ENCODE results near the gene TSPAN7. TPM values are rescaled to one million over a fixed set of nuclear protein-coding genes. Genes with fewer than 3 reads are reported as not detected.

The TSPAN7 gene
- total RNA-seq, 1 experiment from 2014 or later = 3.5 TPM

DNA sequence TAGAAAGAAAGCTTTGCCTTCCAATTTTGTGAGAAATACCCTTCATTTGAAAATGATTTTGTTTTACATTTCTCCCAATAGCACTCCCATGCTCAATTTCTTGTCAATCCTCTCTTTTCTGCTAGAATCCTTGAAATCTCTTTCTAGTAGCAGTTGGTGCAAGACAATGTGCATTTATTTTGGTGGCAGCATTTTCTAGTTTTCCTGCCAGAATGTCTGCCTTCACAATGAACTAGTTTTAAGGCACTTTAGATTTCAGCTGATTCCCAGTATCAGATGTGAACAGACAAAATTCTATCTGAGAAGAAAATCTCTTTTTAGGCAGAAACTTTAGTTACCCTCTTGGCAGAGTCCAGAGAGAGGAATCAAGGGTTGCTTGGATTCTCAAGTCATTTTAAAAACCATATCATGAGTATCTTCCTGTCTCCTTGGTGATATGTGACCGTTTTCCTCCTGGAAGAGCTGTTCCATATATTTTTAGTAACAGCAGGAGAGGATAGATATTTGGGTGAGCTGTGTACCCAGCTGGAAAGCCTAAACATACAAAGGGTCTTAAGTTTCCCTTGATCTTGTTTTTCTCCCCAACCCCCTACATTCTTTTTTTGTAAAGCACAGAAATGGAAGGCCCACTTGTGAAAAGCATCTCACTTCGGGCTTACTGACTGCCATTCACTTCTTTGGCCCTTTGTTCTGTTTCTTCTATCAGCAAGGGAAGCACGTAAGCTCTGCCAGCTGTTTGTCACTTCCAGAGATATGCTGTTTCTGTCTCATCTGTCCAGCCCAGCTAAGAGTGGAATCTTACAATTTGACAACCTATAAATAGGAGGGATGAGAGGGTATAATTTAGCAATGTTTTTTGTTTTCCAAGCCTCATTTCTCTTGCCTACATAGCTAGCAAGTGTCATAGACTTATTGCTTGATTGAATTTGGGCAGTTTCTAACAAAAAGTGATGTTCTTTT, 38.7 kb downstream of the TSPAN7 start:
- Mint-ChIP-seq H3K9me3 (peaks cover 41 to 48% of the 10 kb centered on the region in 2 experiments), H3K4me3 (no peak overlapping the region), H3K36me3 (ENCODE audit: insufficient read depth in 1 of 3, low read depth in 3 of 3) (no peaks in the 10 kb centered on the region; a peak in 1 of 7 replicates), H3K27me3 (ENCODE audit: low read depth) (peaks cover 2% of the 10 kb centered on the region; the same call in 1 of the 2 replicates), H3K4me1 (peaks cover 0 to 4% of the 10 kb centered on the region in 2 experiments; a peak in 1 of 4 replicates), H3K27ac (no peak overlapping the region)
- Histone ChIP-seq H3K56ac (ENCODE audit: insufficient read length, low read depth, low read length) (no peak overlapping the region), H2BK12ac (ENCODE audit: insufficient read length, low read depth, low read length) (no peak overlapping the region), H4K91ac (ENCODE audit: insufficient read length, low read depth, low read length) (no peak overlapping the region), H3K27ac (ENCODE audit: insufficient read length, low read depth, low read length) (no peak overlapping the region), H3K4me1 (ENCODE audit: insufficient read depth, low read length) (no peaks in the 10 kb centered on the region), H3K4ac (ENCODE audit: low read depth, low read length) (no peak overlapping the region), H2BK15ac (ENCODE audit: low read depth, low read length) (no peak overlapping the region), H3K79me2 (ENCODE audit: insufficient read depth, low read length) (no peaks in the 10 kb centered on the region), H3K23me2 (ENCODE audit: insufficient read length, low read depth, low read length, poor library complexity, severe bottlenecking) (no peaks in the 10 kb centered on the region), H3K14ac (ENCODE audit: insufficient read depth, low read length) (no peak overlapping the region), H3K9me3 (ENCODE audit: control insufficient read depth, low read depth, low read length) (peaks cover 5% of the 10 kb centered on the region), H4K5ac (ENCODE audit: insufficient read length, low read depth, low read length) (no peak overlapping the region), H4K20me1 (ENCODE audit: control insufficient read depth, insufficient read depth, insufficient read length) (no peaks in the 10 kb centered on the region), H2BK120ac (ENCODE audit: low read depth, low read length, poor library complexity, severe bottlenecking) (no peak overlapping the region), H2BK5ac (ENCODE audit: insufficient read length, low read length) (no peak overlapping the region), H3T11ph (ENCODE audit: low read length) (no peak overlapping the region), H2AK5ac (ENCODE audit: insufficient read length, low read length) (no peak overlapping the region), H4K8ac (replicated peaks; ENCODE audit: insufficient read length, low read depth, low read length) (no peak overlapping the region), H2BK20ac (ENCODE audit: low read depth, low read length, poor library complexity, severe bottlenecking) (no peak overlapping the region), H3K79me1 (ENCODE audit: insufficient read depth, low read depth, low read length, poor library complexity, severe bottlenecking) (no peaks in the 10 kb centered on the region), H3K27me3 (ENCODE audit: insufficient read depth, low read length) (no peaks in the 10 kb centered on the region), H2AFZ (ENCODE audit: low read length) (no peak overlapping the region), H3K4me2 (ENCODE audit: insufficient read depth, insufficient read length, low read length) (no peak overlapping the region), H3K18ac (ENCODE audit: insufficient read length, low read depth, low read length) (no peak overlapping the region), H3K9ac (ENCODE audit: extremely low read depth, insufficient read length, low read length) (no peak overlapping the region), H3K23ac (ENCODE audit: insufficient read length, low read depth, low read length) (no peak overlapping the region)
- WGBS (ENCODE audit: extremely low coverage, insufficient read length, low lambda C conversion rate) = no CpG with 5 or more reads among the region's 3 CpGs
- no peak for DNase-seq
- no peak for TF ChIP-seq CTCF (conservative IDR thresholded peaks at IDR 0.05)

Measured in H9 (cell line).